ENCODE data around the gene IGFBPL1. TPM values are rescaled to one million over a fixed set of nuclear protein-coding genes. Genes with fewer than 3 reads are reported as not detected.

The IGFBPL1 gene
- total and polyA plus RNA-seq, 10 of the 15 experiments (the other 5 are each of a cell fraction or from before 2014, with no cell fraction given) = 0.25 TPM; not detected in 9

GRCh38 chr9:38357350-38358114, 66.7 kb downstream of the IGFBPL1 start:
- Histone ChIP-seq H4K20me1 (ENCODE audit: control insufficient read depth, insufficient read depth) (no peaks in the 10 kb centered on the region), H3K27me3 (replicated peaks in 1 of 2; ENCODE audit: control insufficient read depth in 2 of 2, insufficient read depth in 2 of 2, low read length in 1 of 2) (no peaks in the 10 kb centered on the region), H3K9ac (ENCODE audit: control insufficient read depth, insufficient read depth, low read length) (no peak overlapping the region), H3K79me2 (ENCODE audit: control insufficient read depth, insufficient read depth, low read length) (no peaks in the 10 kb centered on the region), H3K4me3 (no peak overlapping the region), H3K4me2 (ENCODE audit: control insufficient read depth, insufficient read depth) (no peak overlapping the region), H3K36me3 (ENCODE audit: control insufficient read depth in 2 of 2, insufficient read depth in 2 of 2, low read length in 1 of 2) (no peaks in the 10 kb centered on the region), H3K4me1 (ENCODE audit: control insufficient read depth, insufficient read depth, low read length) (no peaks in the 10 kb centered on the region), H2AFZ (ENCODE audit: control insufficient read depth, low read depth, low read length) (no peak overlapping the region), H3K9me3 (replicated peaks; ENCODE audit: control insufficient read depth, insufficient read depth, low read length) (no peaks in the 10 kb centered on the region), H3K27ac (ENCODE audit: control insufficient read depth, insufficient read depth) (no peak overlapping the region)
- in situ Hi-C loops (cut with MboI) = no loop called here
- FAIRE-seq (no peak), ATAC-seq (no peak), DNase-seq (ENCODE audit: low read depth, low spot score) (no peak)
- intact Hi-C loops (cut with micrococcal nuclease; ENCODE audit: unreplicated experiment) = no loop called here
- CTCF ChIA-PET = interaction anchor here (1.0 to 10.7 kb wide), 4 partner anchors 10 to 445 kb away, joined by 4 to 120 read pairs (median 6); no protein-coding TSS in a partner anchor
- SMC1A ChIA-PET (ENCODE audit: uncharacterized antibody, unreplicated experiment) = interaction anchor here (1.0 to 3.8 kb wide), 6 partner anchors 9 to 444 kb away, joined by 3 to 19 read pairs (median 6); no protein-coding TSS in a partner anchor
- no TSS peak for BruUV-seq (replicated peaks)
- 33% methylated on average over 5 of the region's 5 CpGs for WGBS (ENCODE audit: insufficient coverage, insufficient replicate concordance, low lambda C conversion rate, missing lambda C conversion rate)
- POLR2A ChIA-PET = interaction anchor here (1.2 to 1.5 kb wide), 2 partner anchors 192 to 446 kb away, joined by 3 read pairs; no protein-coding TSS in a partner anchor
- RAD21 ChIA-PET (ENCODE audit: unreplicated experiment) = interaction anchor here (0.8 kb wide), 1 partner anchor 37 kb away, joined by 3 read pairs; no protein-coding TSS in a partner anchor
- TF ChIP-seq SKIL (IDR thresholded peaks at IDR 0.05; ENCODE audit: low read depth, poor library complexity, severe bottlenecking) (no peak), REST (IDR thresholded peaks at IDR 0.05; ENCODE audit: low read depth, low read length) (no peak), NFIC (IDR thresholded peaks at IDR 0.05; ENCODE audit: low read depth, low read length) (no peak), EZH2 (IDR thresholded peaks at IDR 0.05; ENCODE audit: borderline replicate concordance, control insufficient read depth, low read depth, low read length) (no peak), ELK1 (IDR thresholded peaks at IDR 0.05; ENCODE audit: low read depth, low read length) (no peak), ZBED1 (IDR thresholded peaks at IDR 0.05; ENCODE audit: borderline replicate concordance) (no peak), NRF1 (conservative IDR thresholded peaks at IDR 0.05; ENCODE audit: low read depth, low read length) (no peak), ZBTB33 (IDR thresholded peaks at IDR 0.05) (no peak), CHD1 (IDR thresholded peaks at IDR 0.05; ENCODE audit: low read depth, low read length) (no peak), RELA (IDR thresholded peaks at IDR 0.05; ENCODE audit: borderline replicate concordance, partially characterized antibody) (no peak), MAX (IDR thresholded peaks at IDR 0.05; ENCODE audit: low read depth, low read length) (no peak)
